Loucy (cell line): ENCODE measurements around the gene KBTBD3.

Source experiments
- H2AFZ ChIP-seq: fragments of 200-600 bp; sonication (generic); 2 replicates; pipeline ENCODE4 v1.6.0; 2016; ENCODE audit warnings: antibody characterized with exemption, mild to moderate bottlenecking, low read length, moderate library complexity
- H3F3A ChIP-seq: fragments of 200-600 bp; 2 replicates; pipeline ENCODE4 v1.6.0; 2016; ENCODE audit warnings: antibody characterized with exemption, low read depth, mild to moderate bottlenecking
- H3K27me3 ChIP-seq: fragments of 200-600 bp; sonication (generic); 2 replicates; pipeline ENCODE4 v1.6.1; 2014; ENCODE audit warnings: low read length, mild to moderate bottlenecking; ENCODE audit not compliant: insufficient read depth, poor library complexity, severe bottlenecking
- H3K36me3 ChIP-seq: fragments of 200-600 bp; sonication (generic); 2 replicates; pipeline ENCODE4 v1.6.1; 2016; ENCODE audit warnings: low read length; ENCODE audit not compliant: insufficient read depth
- H3K4me1 ChIP-seq: fragments of 200-600 bp; sonication (generic); 2 replicates; pipeline ENCODE4 v1.5.1; 2014; ENCODE audit warnings: low read length, mild to moderate bottlenecking; ENCODE audit not compliant: insufficient read depth, poor library complexity, severe bottlenecking
- H3K4me2 ChIP-seq: fragments of 200-600 bp; sonication (generic); 2 replicates; pipeline ENCODE4 v1.6.0; 2014; ENCODE audit warnings: antibody characterized with exemption, low read length, low read depth, mild to moderate bottlenecking; ENCODE audit not compliant: poor library complexity, severe bottlenecking
- H3K4me3 ChIP-seq: fragments of 200-600 bp; sonication (generic); 2 replicates; pipeline ENCODE4 v1.5.1; 2014; ENCODE audit warnings: low read length, mild to moderate bottlenecking, mixed read lengths; ENCODE audit not compliant: poor library complexity, severe bottlenecking
- H3K79me2 ChIP-seq: fragments of 200-600 bp; sonication (generic); 2 replicates; pipeline ENCODE4 v1.6.1; 2014; ENCODE audit warnings: low read length; ENCODE audit not compliant: insufficient read depth
- H3K9ac ChIP-seq: fragments of 200-600 bp; sonication (generic); 2 replicates; pipeline ENCODE4 v1.6.0; 2014; ENCODE audit warnings: mild to moderate bottlenecking, low read depth, low read length, moderate library complexity; ENCODE audit not compliant: poor library complexity, severe bottlenecking
- H3K9me2 ChIP-seq: fragments of 200-600 bp; sonication (generic); replicated peaks from 2 replicates; pipeline ENCODE4 v1.6.1; 2016; ENCODE audit warnings: low read depth, low read length, mixed read lengths
- H3K9me3 ChIP-seq: fragments of 200-600 bp; sonication (generic); 2 replicates; pipeline ENCODE4 v1.6.1; 2014; ENCODE audit warnings: mild to moderate bottlenecking, antibody characterized with exemption, low read length, low read depth; ENCODE audit not compliant: insufficient read depth
- H4K20me1 ChIP-seq: fragments of 200-600 bp; sonication (generic); 2 replicates; pipeline ENCODE4 v1.6.0; 2014; ENCODE audit warnings: antibody characterized with exemption, low read length, mild to moderate bottlenecking; ENCODE audit not compliant: insufficient read depth, poor library complexity, severe bottlenecking
- EZH2phosphoT487 ChIP-seq: fragments of 200-600 bp; IDR thresholded peaks from 2 replicates; pipeline ENCODE4 v1.6.1; 2018; ENCODE audit warnings: antibody characterized with exemption, mild to moderate bottlenecking, moderate library complexity, borderline replicate concordance
- TF ChIP-seq, protein P1 (sequence below): fragments of 200-600 bp; sonication (generic); conservative IDR thresholded peaks from 2 replicates; pipeline ENCODE4 v1.5.1; 2014; ENCODE audit warnings: mild to moderate bottlenecking, antibody characterized with exemption, low read length

The KBTBD3 gene

DNA sequence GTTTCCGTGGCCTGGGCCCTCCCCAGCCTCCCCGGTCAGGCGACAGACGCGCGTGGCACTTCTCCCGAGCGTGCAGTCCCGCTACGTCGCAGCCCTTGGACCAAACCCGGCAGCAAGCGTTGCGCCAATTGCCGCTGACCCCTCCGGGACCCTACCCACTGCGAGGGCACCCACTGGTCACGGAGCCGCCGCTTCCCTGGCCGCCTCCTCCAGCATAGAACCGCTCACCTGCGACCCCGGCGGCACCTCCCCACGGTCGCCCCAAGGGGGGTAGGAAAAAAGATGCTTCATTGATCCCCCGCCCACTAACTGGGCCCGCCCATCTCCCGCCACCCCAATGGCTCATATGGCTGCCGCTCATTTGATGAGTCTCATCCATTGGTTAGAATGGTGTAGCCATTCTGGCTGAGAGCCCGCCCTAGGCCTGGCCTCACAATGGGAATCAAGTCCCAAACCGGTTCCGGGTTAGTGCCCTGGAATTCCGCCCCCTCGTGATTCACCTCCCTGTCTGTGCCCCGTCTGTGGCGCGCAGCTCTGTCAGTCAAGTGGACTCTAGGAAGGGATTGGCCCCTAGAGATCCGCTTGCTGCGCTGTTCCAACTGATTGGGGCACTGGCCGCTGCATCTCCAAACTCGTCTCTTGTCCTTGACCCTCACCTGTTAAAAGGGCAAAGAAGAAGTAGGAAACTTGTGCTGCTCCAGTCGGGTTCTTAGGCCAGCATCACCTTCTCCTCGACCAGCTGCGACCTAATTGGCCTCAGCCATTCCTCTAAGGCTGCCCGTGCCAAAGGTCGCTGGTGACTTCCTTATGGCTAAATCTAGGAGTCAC, 55.0 kb downstream of the KBTBD3 start, which contains the start of gene MSANTD4:
Gene MSANTD4 (minus strand): TSS at position 274 of the 828 bp plus-strand sequence. CDS start 11,323 bp downstream, outside the sequence.
- Histone ChIP-seq H3K4me1 (peaks cover 49% of the 10 kb centered on the region), H4K20me1 (peaks cover 38% of the 10 kb centered on the region), H3F3A (no peaks in the 10 kb centered on the region), H3K9ac (peak within 1 kb of the TSS; percentile 76), H3K4me2 (peak within 1 kb of the TSS; percentile 84), H3K9me2 (no peaks in the 10 kb centered on the region), H3K36me3 (no peaks in the 10 kb centered on the region), H3K4me3 (peak within 1 kb of the TSS; percentile 96), H3K9me3 (no peaks in the 10 kb centered on the region), H3K27me3 (peaks cover 29% of the 10 kb centered on the region), H3K79me2 (peaks cover 47% of the 10 kb centered on the region), H2AFZ (peak within 1 kb of the TSS; percentile 95)
- no peak for TF ChIP-seq EZH2phosphoT487
- TF ChIP-seq, protein P1, sequence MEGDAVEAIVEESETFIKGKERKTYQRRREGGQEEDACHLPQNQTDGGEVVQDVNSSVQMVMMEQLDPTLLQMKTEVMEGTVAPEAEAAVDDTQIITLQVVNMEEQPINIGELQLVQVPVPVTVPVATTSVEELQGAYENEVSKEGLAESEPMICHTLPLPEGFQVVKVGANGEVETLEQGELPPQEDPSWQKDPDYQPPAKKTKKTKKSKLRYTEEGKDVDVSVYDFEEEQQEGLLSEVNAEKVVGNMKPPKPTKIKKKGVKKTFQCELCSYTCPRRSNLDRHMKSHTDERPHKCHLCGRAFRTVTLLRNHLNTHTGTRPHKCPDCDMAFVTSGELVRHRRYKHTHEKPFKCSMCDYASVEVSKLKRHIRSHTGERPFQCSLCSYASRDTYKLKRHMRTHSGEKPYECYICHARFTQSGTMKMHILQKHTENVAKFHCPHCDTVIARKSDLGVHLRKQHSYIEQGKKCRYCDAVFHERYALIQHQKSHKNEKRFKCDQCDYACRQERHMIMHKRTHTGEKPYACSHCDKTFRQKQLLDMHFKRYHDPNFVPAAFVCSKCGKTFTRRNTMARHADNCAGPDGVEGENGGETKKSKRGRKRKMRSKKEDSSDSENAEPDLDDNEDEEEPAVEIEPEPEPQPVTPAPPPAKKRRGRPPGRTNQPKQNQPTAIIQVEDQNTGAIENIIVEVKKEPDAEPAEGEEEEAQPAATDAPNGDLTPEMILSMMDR = no peak

DNA sequence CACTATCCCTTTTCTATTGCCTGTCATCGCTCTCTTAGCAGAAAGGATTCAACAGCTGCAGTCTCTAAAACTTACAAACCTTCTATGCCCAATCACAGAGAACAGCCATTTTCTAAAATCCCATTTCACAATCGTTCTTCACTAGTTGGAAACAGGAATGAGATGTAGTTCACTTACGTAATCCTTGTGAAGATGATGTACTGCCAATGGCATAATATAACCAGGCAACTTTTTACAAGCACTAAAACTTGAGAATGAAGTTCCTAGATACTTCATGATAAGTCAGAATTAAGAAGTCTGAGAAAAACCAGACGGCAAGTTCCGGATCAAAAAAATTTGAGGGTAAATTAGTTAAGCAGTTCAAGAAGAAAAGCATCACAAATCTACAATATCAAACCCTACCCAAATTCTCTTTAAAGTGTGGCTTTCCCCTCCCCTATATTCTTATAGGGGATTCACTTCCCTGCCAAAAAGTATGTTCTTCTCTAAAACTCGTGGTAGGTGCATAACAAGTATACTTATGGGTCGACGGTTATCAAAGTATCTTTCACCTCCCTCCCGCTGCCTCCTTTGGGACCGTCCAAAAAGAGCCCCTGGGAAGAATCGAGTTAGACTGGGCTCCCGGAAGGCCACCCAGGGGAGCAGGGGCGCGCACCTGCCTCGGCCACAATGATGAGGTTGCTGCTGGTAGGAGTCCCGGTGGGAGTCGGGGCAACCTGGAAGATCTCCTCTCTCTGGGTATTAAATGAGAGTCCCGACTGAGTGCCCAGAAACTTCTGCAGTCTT, 55.8 kb downstream of the KBTBD3 start:
- Histone ChIP-seq H3K4me2 (peak overlapping the region; percentile 84), H2AFZ (peak overlapping the region; percentile 95), H3F3A (no peaks in the 10 kb centered on the region), H3K9ac (peak overlapping the region; percentile 76), H4K20me1 (peaks cover 45% of the 10 kb centered on the region), H3K9me3 (no peaks in the 10 kb centered on the region), H3K4me3 (peak overlapping the region; percentile 96), H3K9me2 (no peaks in the 10 kb centered on the region), H3K4me1 (peaks cover 57% of the 10 kb centered on the region), H3K27me3 (peaks cover 28% of the 10 kb centered on the region), H3K36me3 (no peaks in the 10 kb centered on the region), H3K79me2 (peaks cover 55% of the 10 kb centered on the region)
- TF ChIP-seq EZH2phosphoT487 = no peak
- TF ChIP-seq, protein P1 = no peak

DNA sequence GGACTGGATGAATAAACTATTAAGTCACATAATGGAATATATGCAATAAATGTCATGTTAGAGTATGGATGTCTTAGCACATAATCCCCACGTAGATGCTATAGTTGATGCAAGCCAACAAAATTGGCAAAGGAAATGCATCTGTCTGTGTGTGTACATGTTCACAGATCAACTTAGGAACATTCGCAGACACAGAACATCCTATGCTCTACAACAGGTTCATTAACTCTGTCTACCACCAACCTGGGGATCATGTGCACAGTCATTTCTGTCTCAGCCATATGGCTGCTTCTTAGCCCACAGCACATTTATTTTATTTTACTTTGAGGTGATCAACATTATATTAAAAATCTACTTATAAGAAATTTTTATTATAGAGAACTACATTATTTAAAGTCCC, 60.1 kb downstream of the KBTBD3 start:
- no peaks in the 10 kb centered on the region for H3K9me3 ChIP-seq
- no peaks in the 10 kb centered on the region for H3K27me3 ChIP-seq
- no peak for TF ChIP-seq EZH2phosphoT487
- TF ChIP-seq, protein P1 = no peak
- peak overlapping the region; percentile 14 for H3K9ac ChIP-seq
- H3F3A ChIP-seq = no peaks in the 10 kb centered on the region
- H4K20me1 ChIP-seq = peaks cover 67% of the 10 kb centered on the region
- H3K4me1 ChIP-seq = peaks cover 66% of the 10 kb centered on the region
- peak overlapping the region; percentile 84 for H3K4me2 ChIP-seq
- no peaks in the 10 kb centered on the region for H3K36me3 ChIP-seq
- no peaks in the 10 kb centered on the region for H3K9me2 ChIP-seq
- H2AFZ ChIP-seq = no peak overlapping the region
- peak overlapping the region; percentile 96 for H3K4me3 ChIP-seq
- H3K79me2 ChIP-seq = peaks cover 89% of the 10 kb centered on the region
